ENCODE results near the gene B3GNT7.
"Not testable (repeated sequence)": the region's sequence is repeated elsewhere in the genome, so short reads cannot be mapped to it uniquely, and the experiment has no call there.

Gene B3GNT7

GRCh38 chr2:231429152-231429551, 33.6 kb downstream of the B3GNT7 start:
- Mint-ChIP-seq H3K36me3 (peaks cover 4 to 16% of the 10 kb centered on the region in 2 donors), H3K4me3 (no peak overlapping the region), H3K27ac (no peak overlapping the region), H3K27me3 (peaks cover 7 to 9% of the 10 kb centered on the region in 2 donors), H3K4me1 (no peaks in the 10 kb centered on the region), H3K9me3 (peaks cover 15 to 18% of the 10 kb centered on the region in 2 donors)
- no peak for ATAC-seq (replicated peaks)
- DNase-seq: no peak

GRCh38 chr2:231429901-231430300, 34.4 kb downstream of the B3GNT7 start:
- peaks cover 4 to 16% of the 10 kb centered on the region in 2 donors for H3K36me3 Mint-ChIP-seq
- H3K4me1 Mint-ChIP-seq: no peaks in the 10 kb centered on the region
- no peak for DNase-seq
- no peak for ATAC-seq (replicated peaks)
- H3K9me3 Mint-ChIP-seq: peaks cover 15 to 18% of the 10 kb centered on the region in 2 donors
- no peak overlapping the region for H3K4me3 Mint-ChIP-seq
- H3K27ac Mint-ChIP-seq: no peak overlapping the region
- peaks cover 7 to 9% of the 10 kb centered on the region in 2 donors for H3K27me3 Mint-ChIP-seq

GRCh38 chr2:231430437-231430836, 34.9 kb downstream of the B3GNT7 start:
- H3K27me3 Mint-ChIP-seq; H3K27ac Mint-ChIP-seq; H3K4me3 Mint-ChIP-seq; H3K4me1 Mint-ChIP-seq; ATAC-seq (replicated peaks); DNase-seq: not testable (repeated sequence)
- Mint-ChIP-seq H3K9me3 (peaks cover 15 to 18% of the 10 kb centered on the region in 2 donors), H3K36me3 (peaks cover 4 to 16% of the 10 kb centered on the region in 2 donors)

DNA sequence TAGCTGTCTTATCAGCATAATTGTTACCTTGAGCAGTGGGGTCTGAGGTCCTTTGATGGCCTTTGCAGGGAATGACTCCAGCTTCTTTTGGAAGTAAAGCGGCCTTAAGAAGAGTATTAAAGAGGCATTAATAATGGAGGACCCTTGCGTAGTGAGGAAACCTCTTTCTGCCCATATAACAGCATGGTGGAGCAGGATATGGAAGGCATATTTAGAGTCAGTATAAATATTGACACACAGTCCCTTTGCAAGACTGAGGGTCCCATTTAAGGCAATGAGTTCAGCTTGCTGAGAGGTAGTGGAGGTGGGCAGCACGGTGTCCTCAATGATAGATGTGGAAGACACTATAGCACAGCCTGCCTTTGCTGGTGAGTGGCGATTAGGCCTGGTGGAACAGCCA, 36.1 kb downstream of the B3GNT7 start:
- no peaks in the 10 kb centered on the region for H3K4me1 Mint-ChIP-seq
- no peak for ATAC-seq (replicated peaks)
- no peak for DNase-seq
- peaks cover 4 to 16% of the 10 kb centered on the region in 2 donors for H3K36me3 Mint-ChIP-seq
- peaks cover 15 to 18% of the 10 kb centered on the region in 2 donors for H3K9me3 Mint-ChIP-seq
- no peak overlapping the region for H3K4me3 Mint-ChIP-seq
- H3K27me3 Mint-ChIP-seq: peaks cover 7 to 9% of the 10 kb centered on the region in 2 donors
- H3K27ac Mint-ChIP-seq: no peak overlapping the region

DNA sequence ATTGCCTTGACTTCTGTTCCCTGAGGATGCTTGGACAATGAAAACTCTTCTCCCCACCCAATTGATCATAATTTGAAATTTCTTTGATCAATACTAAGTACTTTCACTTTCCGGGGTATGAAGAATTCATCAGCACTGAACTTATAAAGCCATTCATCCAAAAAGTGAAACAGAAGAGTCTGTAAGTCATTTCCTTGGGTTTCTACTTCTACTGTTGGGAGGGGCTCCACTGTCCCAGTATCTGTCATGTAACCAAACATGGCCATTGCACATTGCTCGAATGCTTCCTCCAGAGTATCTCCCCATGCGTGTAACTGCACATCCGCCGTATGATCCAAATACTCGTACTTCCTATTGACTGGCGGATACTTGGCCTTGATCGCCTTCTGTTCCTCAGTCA, 38.5 kb downstream of the B3GNT7 start:
- no peak overlapping the region for H3K27ac Mint-ChIP-seq

DNA sequence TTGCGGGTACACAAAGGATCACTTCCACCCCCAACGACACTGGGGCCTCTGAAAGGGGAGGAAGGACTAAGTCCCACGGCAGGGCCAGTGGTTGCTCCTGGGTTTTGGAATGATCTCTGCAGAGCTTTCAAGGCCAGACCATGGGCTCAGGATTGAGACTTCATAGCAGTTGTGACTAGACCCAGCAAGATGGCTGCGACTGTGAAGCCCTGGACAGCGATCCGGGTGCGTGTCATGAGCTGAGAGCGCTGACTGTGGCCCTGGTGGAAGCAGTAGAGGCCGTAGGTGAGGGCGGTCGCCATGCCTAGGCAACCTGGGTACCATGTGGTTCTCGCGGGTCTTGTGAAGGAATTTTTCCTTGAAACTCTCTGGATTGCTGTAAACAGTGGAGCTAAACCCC, 41.4 kb downstream of the B3GNT7 start:
- ATAC-seq (replicated peaks) (no peak), DNase-seq (no peak)
- Mint-ChIP-seq H3K4me3 (no peak overlapping the region), H3K27ac (no peak overlapping the region), H3K9me3 (peaks cover 2% of the 10 kb centered on the region in 2 donors), H3K4me1 (no peaks in the 10 kb centered on the region), H3K27me3 (peaks cover 0 to 3% of the 10 kb centered on the region in 2 donors), H3K36me3 (peaks cover under 1 to 2% of the 10 kb centered on the region in 2 donors)

More for the DNA sequence above, 38.5 kb downstream of the B3GNT7 start:
- Mint-ChIP-seq H3K27me3 (peaks cover 7 to 9% of the 10 kb centered on the region in 2 donors), H3K4me1 (no peaks in the 10 kb centered on the region), H3K9me3 (peaks cover 15 to 18% of the 10 kb centered on the region in 2 donors), H3K36me3 (peaks cover 4 to 16% of the 10 kb centered on the region in 2 donors), H3K4me3 (no peak overlapping the region)
- ATAC-seq (replicated peaks): no peak
- no peak for DNase-seq

DNA sequence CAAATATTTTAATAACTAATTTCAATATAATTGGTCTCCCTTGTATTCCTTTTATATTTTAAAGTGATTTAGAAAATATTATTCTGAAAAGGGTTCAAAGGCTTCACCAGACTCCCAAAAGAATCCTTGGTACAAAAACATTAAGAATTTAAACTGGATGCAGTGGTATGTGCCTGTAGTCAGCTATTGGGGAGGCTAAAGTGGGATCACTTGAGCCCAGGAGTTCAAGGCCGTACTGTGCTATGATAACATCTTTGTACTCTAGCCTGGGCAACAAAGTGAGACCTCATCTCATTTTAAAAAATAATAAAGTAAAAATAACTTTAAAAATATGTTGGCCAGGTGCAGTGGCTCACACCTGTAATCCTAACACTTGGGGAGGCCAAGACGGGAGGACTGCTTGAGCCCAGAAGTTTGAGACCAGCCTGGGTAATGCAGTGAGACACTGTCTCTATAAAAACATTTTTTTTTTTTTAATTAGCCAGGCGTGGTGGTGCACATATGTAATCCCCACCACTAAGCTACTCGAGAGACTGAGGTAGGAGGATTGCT, 54.1 kb downstream of the B3GNT7 start:
- ATAC-seq (replicated peaks) (no peak), DNase-seq (no peak)
- Mint-ChIP-seq H3K4me3 (no peak overlapping the region), H3K36me3 (peaks cover 30 to 34% of the 10 kb centered on the region in 2 donors), H3K4me1 (peaks cover 8 to 18% of the 10 kb centered on the region in 2 donors), H3K27ac (no peak overlapping the region), H3K27me3 (no peaks in the 10 kb centered on the region), H3K9me3 (no peaks in the 10 kb centered on the region)

GRCh38 chr2:231450548-231450989, 55.1 kb downstream of the B3GNT7 start:
- H3K9me3 Mint-ChIP-seq: no peaks in the 10 kb centered on the region
- no peak overlapping the region for H3K4me3 Mint-ChIP-seq
- ATAC-seq (replicated peaks) (no peak), DNase-seq (no peak)
- peaks cover 14 to 24% of the 10 kb centered on the region in 2 donors for H3K4me1 Mint-ChIP-seq
- H3K27ac Mint-ChIP-seq: peak overlapping the region; percentile 67
- H3K36me3 Mint-ChIP-seq: peaks cover 39 to 40% of the 10 kb centered on the region in 2 donors
- H3K27me3 Mint-ChIP-seq: no peaks in the 10 kb centered on the region

All from stimulated activated naive B cell treated with anti-CD40 and anti-IgM and Interleukin-4, amounts not matched to agents 10 μg/mL and 1 μg/mL and 100 μg/mL, for 72 hours (primary cell).